ENCODE data around the gene KIF4A.
A peak's percentile ranks its signal among the peaks of the same experiment; 100 is the strongest.
"Not testable (repeated sequence)": the region's sequence is repeated elsewhere in the genome, so short reads cannot be mapped to it uniquely, and the experiment has no call there.

The KIF4A gene

GRCh38 chrX:70289793-70290770 lies at the start of gene KIF4A, which contains the start of gene PDZD11:
Gene KIF4A, plus strand, starts transcription at chrX:70290104. Its CDS starts 355 bp downstream, at chrX:70290459.
Gene PDZD11, minus strand, starts transcription at chrX:70289927. Its CDS starts 586 bp downstream, at chrX:70289341.
- peak; percentile 52 for DNase-seq (ENCODE audit: low spot score)

- DNase-seq (ENCODE audit: low spot score): no peak
These were observed 49.2 kb upstream of the KIF4A start for GRCh38 chrX:70240751-70241150.

- no peak for DNase-seq (ENCODE audit: low spot score)
These were observed 48.4 kb upstream of the KIF4A start for GRCh38 chrX:70241501-70241900.

- DNase-seq (ENCODE audit: low spot score): not testable (repeated sequence)
These were observed 46.3 kb upstream of the KIF4A start for GRCh38 chrX:70243601-70244000.

- no peak for DNase-seq (ENCODE audit: low spot score)
These were observed 45.0 kb upstream of the KIF4A start for GRCh38 chrX:70244881-70245280.

- no peak for DNase-seq (ENCODE audit: low spot score)
These were observed 42.7 kb upstream of the KIF4A start for GRCh38 chrX:70247252-70247651.

GRCh38 chrX:70252491-70252890 lies 37.4 kb upstream of the KIF4A start:
- no peak for DNase-seq (ENCODE audit: low spot score)

- DNase-seq (ENCODE audit: low spot score): no peak
These were observed 36.4 kb upstream of the KIF4A start for GRCh38 chrX:70253377-70254062.

- no peak for DNase-seq (ENCODE audit: low spot score)
These were observed 35.9 kb upstream of the KIF4A start for GRCh38 chrX:70254063-70254400.

GRCh38 chrX:70254909-70255308 lies 35.0 kb upstream of the KIF4A start:
- DNase-seq (ENCODE audit: low spot score): no peak

GRCh38 chrX:70255452-70255851 lies 34.5 kb upstream of the KIF4A start:
- DNase-seq (ENCODE audit: low spot score): no peak

- DNase-seq (ENCODE audit: low spot score): no peak
These were observed 32.2 kb upstream of the KIF4A start for GRCh38 chrX:70257423-70258288.

GRCh38 chrX:70260104-70260503 lies 29.8 kb upstream of the KIF4A start, which contains the start of gene P2RY4:
Gene P2RY4, minus strand, starts transcription at chrX:70260204. Its CDS starts 580 bp downstream, at chrX:70259624.
- DNase-seq (ENCODE audit: low spot score): no peak

- no peak for DNase-seq (ENCODE audit: low spot score)
These were observed 26.8 kb upstream of the KIF4A start for GRCh38 chrX:70262952-70263567.

- DNase-seq (ENCODE audit: low spot score): no peak
These were observed 25.1 kb upstream of the KIF4A start for GRCh38 chrX:70264784-70265183.

- no peak for DNase-seq (ENCODE audit: low spot score)
These were observed 21.9 kb upstream of the KIF4A start, which contains the start of gene ARR3 for GRCh38 chrX:70268034-70268433. Gene ARR3, plus strand, starts transcription at chrX:70268334. Its CDS starts 1,052 bp downstream, at chrX:70269386.

GRCh38 chrX:70274029-70274428 lies 15.9 kb upstream of the KIF4A start:
- DNase-seq (ENCODE audit: low spot score): not testable (repeated sequence)

GRCh38 chrX:70279081-70279480 lies 10.8 kb upstream of the KIF4A start:
- DNase-seq (ENCODE audit: low spot score): no peak

GRCh38 chrX:70280573-70280972 lies 9.3 kb upstream of the KIF4A start:
- DNase-seq (ENCODE audit: low spot score): no peak

- DNase-seq (ENCODE audit: low spot score): no peak
These were observed 8.0 kb upstream of the KIF4A start, which contains the start of gene RAB41 for GRCh38 chrX:70281951-70282350. Gene RAB41, plus strand, starts transcription at chrX:70282172. Its CDS starts 46 bp downstream, at chrX:70282218.

GRCh38 chrX:70289168-70289792 lies 624 bp upstream of the KIF4A start:
- no peak for DNase-seq (ENCODE audit: low spot score)

Data from pons (tissue), 1 donor.